HEK293 (cell line): ENCODE data around the gene ATP2A3.

Source experiments
- CTCF ChIA-PET: fragments of 350-600 bp; formaldehyde crosslinking; extraction: SDS; loops from one replicate; lab custom pipeline; 2021; ENCODE audit warnings: antibody characterized with exemption; lab: Yijun Ruan, JAX
- POLR2A ChIA-PET: fragments of 300-600 bp; formaldehyde crosslinking; extraction: SDS; loops from one replicate; lab custom pipeline; 2020; ENCODE audit warnings: antibody characterized with exemption, inconsistent platforms; lab: Yijun Ruan, JAX
- H3K27ac ChIP-seq: fragments of 200-500 bp; sonication (Bioruptor generic); 2 replicates; pipeline ENCODE4 v1.5.1; 2014; ENCODE audit warnings: low read depth, low read length, control low read depth, inconsistent platforms; ENCODE audit errors: extremely low read depth
- H3K36me3 ChIP-seq, 2 experiments: fragments of 200-500 bp in 1 of 2; sonication (Bioruptor generic) in 1 of 2; 1 replicate in 1 of 2; 2 replicates in 1 of 2; pipeline ENCODE4 v1.5.1; 2014 to 2017; ENCODE audit warnings: inconsistent platforms in 2 of 2, low read length in 2 of 2; ENCODE audit not compliant: control insufficient read depth in 2 of 2, insufficient read depth in 1 of 2
- H3K4me1 ChIP-seq: fragments of 200-500 bp; sonication (Bioruptor generic); 2 replicates; pipeline ENCODE4 v1.5.1; 2014; ENCODE audit warnings: mild to moderate bottlenecking, low read length, inconsistent platforms; ENCODE audit not compliant: control insufficient read depth, insufficient read depth
- H3K4me3 ChIP-seq: 2 replicates; pipeline ENCODE4 v1.5.1; 2011; ENCODE audit warnings: low read depth, mild to moderate bottlenecking, control low read depth, low read length, moderate library complexity
- H3K9me3 ChIP-seq: fragments of 200-500 bp; sonication (Bioruptor generic); 2 replicates; pipeline ENCODE4 v1.5.1; 2014; ENCODE audit warnings: low read depth, low read length, inconsistent platforms; ENCODE audit not compliant: control insufficient read depth, insufficient read depth
- BCL6B ChIP-seq: fragments of 450-650 bp; formaldehyde crosslinking; IDR thresholded peaks from 2 replicates; pipeline ENCODE4 v1.5.1; 2017; ENCODE audit warnings: missing biosample characterization, missing genetic modification characterization
- GLIS1 ChIP-seq: fragments of 450-650 bp; formaldehyde crosslinking; IDR thresholded peaks from 2 replicates; pipeline ENCODE4 v1.5.1; 2016; ENCODE audit warnings: missing biosample characterization, missing genetic modification characterization
- HOXA7 ChIP-seq: sonication (generic); formaldehyde crosslinking; IDR thresholded peaks from 2 replicates; pipeline ENCODE4 v1.8.1; 2022; ENCODE audit warnings: missing genetic modification reagents, borderline replicate concordance
- KLF7 ChIP-seq: fragments of 450-650 bp; formaldehyde crosslinking; IDR thresholded peaks from 2 replicates; pipeline ENCODE4 v1.5.1; 2016; ENCODE audit warnings: missing biosample characterization, missing genetic modification characterization, borderline replicate concordance
- MEIS1 ChIP-seq: sonication (generic); formaldehyde crosslinking; IDR thresholded peaks from 2 replicates; pipeline ENCODE4 v1.8.1; 2022; ENCODE audit warnings: missing genetic modification reagents, mild to moderate bottlenecking, borderline replicate concordance
- PATZ1 ChIP-seq: fragments of 450-650 bp; formaldehyde crosslinking; IDR thresholded peaks from 2 replicates; pipeline ENCODE4 v1.5.1; 2016; ENCODE audit warnings: missing biosample characterization, missing genetic modification characterization
- TCF7L2 ChIP-seq: IDR thresholded peaks from 2 replicates; pipeline ENCODE4 v1.6.1; 2011; ENCODE audit warnings: low read depth, mild to moderate bottlenecking, inconsistent platforms, low read length, moderate library complexity, borderline replicate concordance
- ZNF121 ChIP-seq: fragments of 450-650 bp; formaldehyde crosslinking; IDR thresholded peaks from 2 replicates; pipeline ENCODE4 v1.5.1; 2016; ENCODE audit warnings: missing biosample characterization, missing genetic modification characterization
- ZNF16 ChIP-seq: fragments of 450-650 bp; formaldehyde crosslinking; IDR thresholded peaks from 2 replicates; pipeline ENCODE4 v1.5.1; 2016; ENCODE audit warnings: low read depth, missing biosample characterization, missing genetic modification characterization
- ZNF169 ChIP-seq: fragments of 450-650 bp; formaldehyde crosslinking; IDR thresholded peaks from 2 replicates; pipeline ENCODE4 v1.5.1; 2016; ENCODE audit warnings: missing biosample characterization, missing genetic modification characterization
- ZNF223 ChIP-seq: fragments of 450-650 bp; formaldehyde crosslinking; IDR thresholded peaks from 2 replicates; pipeline ENCODE4 v1.5.1; 2016; ENCODE audit warnings: missing biosample characterization, missing genetic modification characterization
- ZNF571 ChIP-seq: fragments of 450-650 bp; formaldehyde crosslinking; IDR thresholded peaks from 2 replicates; pipeline ENCODE4 v1.5.0; 2017; ENCODE audit warnings: missing biosample characterization, missing genetic modification characterization
- ZNF600 ChIP-seq: fragments of 450-650 bp; formaldehyde crosslinking; IDR thresholded peaks from 2 replicates; pipeline ENCODE4 v1.5.1; 2016; ENCODE audit warnings: missing biosample characterization, missing genetic modification characterization
- ZNF621 ChIP-seq: fragments of 450-650 bp; formaldehyde crosslinking; IDR thresholded peaks from 2 replicates; pipeline ENCODE4 v1.5.1; 2017; ENCODE audit warnings: missing biosample characterization, missing genetic modification characterization
- ZNF747 ChIP-seq: fragments of 450-650 bp; formaldehyde crosslinking; IDR thresholded peaks from 2 replicates; pipeline ENCODE4 v1.5.1; 2016; ENCODE audit warnings: missing biosample characterization, missing genetic modification characterization
- ZXDB ChIP-seq: fragments of 450-650 bp; formaldehyde crosslinking; IDR thresholded peaks from 2 replicates; pipeline ENCODE4 v1.5.1; 2016; ENCODE audit warnings: missing biosample characterization, missing genetic modification characterization
- TF ChIP-seq, protein P1 (sequence below): fragments of 450-650 bp; formaldehyde crosslinking; optimal IDR thresholded peaks from 2 replicates; pipeline ENCODE3; 2016; ENCODE audit warnings: missing biosample characterization, mild to moderate bottlenecking, missing genetic modification characterization
- TF ChIP-seq, protein P2 (sequence below): fragments of 450-650 bp; formaldehyde crosslinking; IDR thresholded peaks from 2 replicates; pipeline ENCODE4 v1.5.1; 2016; ENCODE audit warnings: missing biosample characterization, missing genetic modification characterization
- TF ChIP-seq, protein P3 (sequence below): fragments of 450-650 bp; formaldehyde crosslinking; conservative IDR thresholded peaks from 2 replicates; pipeline ENCODE4 v1.5.1; 2016; ENCODE audit warnings: low read depth, missing biosample characterization, missing genetic modification characterization

The ATP2A3 gene

GRCh38 chr17:3968886-3969524, 4.8 kb upstream of the ATP2A3 start:
- CTCF ChIA-PET, result no interaction called here
- TF ChIP-seq ZNF600 (tag by site-specific recombination) (no peak), MEIS1 (CRISPR knock-in tag) (no peak), ZNF571 (no peak), HOXA7 (CRISPR knock-in tag) (no peak), KLF7 (tag by site-specific recombination) (no peak), ZNF747 (tag by site-specific recombination) (no peak), TCF7L2 (no peak), ZXDB (tag by site-specific recombination) (no peak), ZNF16 (tag by site-specific recombination) (no peak), BCL6B (tag by site-specific recombination) (no peak), GLIS1 (tag by site-specific recombination) (no peak), PATZ1 (no peak), ZNF621 (tag by site-specific recombination) (no peak), ZNF223 (tag by site-specific recombination) (no peak), ZNF121 (tag by site-specific recombination) (no peak), ZNF169 (tag by site-specific recombination) (no peak)
- TF ChIP-seq, protein P1, sequence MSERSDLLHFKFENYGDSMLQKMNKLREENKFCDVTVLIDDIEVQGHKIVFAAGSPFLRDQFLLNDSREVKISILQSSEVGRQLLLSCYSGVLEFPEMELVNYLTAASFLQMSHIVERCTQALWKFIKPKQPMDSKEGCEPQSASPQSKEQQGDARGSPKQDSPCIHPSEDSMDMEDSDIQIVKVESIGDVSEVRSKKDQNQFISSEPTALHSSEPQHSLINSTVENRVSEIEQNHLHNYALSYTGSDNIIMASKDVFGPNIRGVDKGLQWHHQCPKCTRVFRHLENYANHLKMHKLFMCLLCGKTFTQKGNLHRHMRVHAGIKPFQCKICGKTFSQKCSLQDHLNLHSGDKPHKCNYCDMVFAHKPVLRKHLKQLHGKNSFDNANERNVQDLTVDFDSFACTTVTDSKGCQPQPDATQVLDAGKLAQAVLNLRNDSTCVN, result no peak
- TF ChIP-seq, protein P2, sequence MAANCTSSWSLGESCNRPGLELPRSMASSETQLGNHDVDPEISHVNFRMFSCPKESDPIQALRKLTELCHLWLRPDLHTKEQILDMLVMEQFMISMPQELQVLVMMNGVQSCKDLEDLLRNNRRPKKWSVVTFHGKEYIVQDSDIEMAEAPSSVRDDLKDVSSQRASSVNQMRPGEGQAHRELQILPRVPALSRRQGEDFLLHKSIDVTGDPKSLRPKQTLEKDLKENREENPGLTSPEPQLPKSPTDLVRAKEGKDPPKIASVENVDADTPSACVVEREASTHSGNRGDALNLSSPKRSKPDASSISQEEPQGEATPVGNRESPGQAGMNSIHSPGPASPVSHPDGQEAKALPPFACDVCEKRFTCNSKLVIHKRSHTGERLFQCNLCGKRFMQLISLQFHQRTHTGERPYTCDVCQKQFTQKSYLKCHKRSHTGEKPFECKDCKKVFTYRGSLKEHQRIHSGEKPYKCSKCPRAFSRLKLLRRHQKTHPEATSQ (tag by site-specific recombination), result no peak
- TF ChIP-seq, protein P3, sequence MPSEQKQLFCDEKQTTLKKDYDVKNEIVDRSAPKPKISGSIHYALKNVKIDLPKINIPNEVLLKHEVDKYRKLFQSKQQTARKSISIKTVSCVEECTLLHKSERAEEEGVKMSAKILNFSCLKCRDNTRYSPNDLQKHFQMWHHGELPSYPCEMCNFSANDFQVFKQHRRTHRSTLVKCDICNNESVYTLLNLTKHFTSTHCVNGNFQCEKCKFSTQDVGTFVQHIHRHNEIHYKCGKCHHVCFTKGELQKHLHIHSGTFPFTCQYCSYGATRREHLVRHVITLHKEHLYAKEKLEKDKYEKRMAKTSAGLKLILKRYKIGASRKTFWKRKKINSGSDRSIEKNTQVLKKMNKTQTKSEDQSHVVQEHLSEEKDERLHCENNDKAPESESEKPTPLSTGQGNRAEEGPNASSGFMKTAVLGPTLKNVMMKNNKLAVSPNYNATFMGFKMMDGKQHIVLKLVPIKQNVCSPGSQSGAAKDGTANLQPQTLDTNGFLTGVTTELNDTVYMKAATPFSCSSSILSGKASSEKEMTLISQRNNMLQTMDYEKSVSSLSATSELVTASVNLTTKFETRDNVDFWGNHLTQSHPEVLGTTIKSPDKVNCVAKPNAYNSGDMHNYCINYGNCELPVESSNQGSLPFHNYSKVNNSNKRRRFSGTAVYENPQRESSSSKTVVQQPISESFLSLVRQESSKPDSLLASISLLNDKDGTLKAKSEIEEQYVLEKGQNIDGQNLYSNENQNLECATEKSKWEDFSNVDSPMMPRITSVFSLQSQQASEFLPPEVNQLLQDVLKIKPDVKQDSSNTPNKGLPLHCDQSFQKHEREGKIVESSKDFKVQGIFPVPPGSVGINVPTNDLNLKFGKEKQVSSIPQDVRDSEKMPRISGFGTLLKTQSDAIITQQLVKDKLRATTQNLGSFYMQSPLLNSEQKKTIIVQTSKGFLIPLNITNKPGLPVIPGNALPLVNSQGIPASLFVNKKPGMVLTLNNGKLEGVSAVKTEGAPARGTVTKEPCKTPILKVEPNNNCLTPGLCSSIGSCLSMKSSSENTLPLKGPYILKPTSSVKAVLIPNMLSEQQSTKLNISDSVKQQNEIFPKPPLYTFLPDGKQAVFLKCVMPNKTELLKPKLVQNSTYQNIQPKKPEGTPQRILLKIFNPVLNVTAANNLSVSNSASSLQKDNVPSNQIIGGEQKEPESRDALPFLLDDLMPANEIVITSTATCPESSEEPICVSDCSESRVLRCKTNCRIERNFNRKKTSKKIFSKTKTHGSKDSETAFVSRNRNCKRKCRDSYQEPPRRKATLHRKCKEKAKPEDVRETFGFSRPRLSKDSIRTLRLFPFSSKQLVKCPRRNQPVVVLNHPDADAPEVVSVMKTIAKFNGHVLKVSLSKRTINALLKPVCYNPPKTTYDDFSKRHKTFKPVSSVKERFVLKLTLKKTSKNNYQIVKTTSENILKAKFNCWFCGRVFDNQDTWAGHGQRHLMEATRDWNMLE (tag by site-specific recombination), result no peak
- POLR2A ChIA-PET, result no interaction called here
- no peak overlapping the region for H3K27ac ChIP-seq
- no peak overlapping the region for H3K4me3 ChIP-seq
- no peaks in the 10 kb centered on the region for H3K36me3 ChIP-seq
- H3K9me3 ChIP-seq, result no peaks in the 10 kb centered on the region
- H3K4me1 ChIP-seq, result peaks cover 6% of the 10 kb centered on the region; the same call in 1 of the 2 replicates
